Panc1 (cell line): ENCODE results near the gene TIMM13. TPM values are rescaled to one million over a fixed set of nuclear protein-coding genes. Genes with fewer than 3 reads are reported as not detected.
A peak's percentile ranks its signal among the peaks of the same experiment; 100 is the strongest.
"Not testable (repeated sequence)": the region's sequence is repeated elsewhere in the genome, so short reads cannot be mapped to it uniquely, and the experiment has no call there.

Experiments used
- ATAC-seq: fragments of 200-7000 bp; cut with Tn5 transposase; 2 replicates; pipeline ENCODE4 v1.9.1; 2020; ENCODE audit warnings: mild to moderate bottlenecking, moderate library complexity
- BruUV-seq: library from RNA; stranded (reverse); fragments of 400-500 nt; replicated peaks from 2 replicates; lab custom pipeline; 2021; lab: Mats Ljungman, UMichigan
- CTCF ChIA-PET: fragments of 300-600 bp; sonication (Branson Sonifier 250); formaldehyde crosslinking; loops from one replicate; lab custom pipeline; 2022; ENCODE audit warnings: antibody characterized with exemption; lab: Charles Lee
- POLR2A ChIA-PET: fragments of 300-600 bp; sonication (Branson Sonifier 250); formaldehyde crosslinking; loops from one replicate; lab custom pipeline; 2022; ENCODE audit warnings: antibody characterized with exemption; lab: Charles Lee
- DNase-seq: peaks from one replicate; pipeline ENCODE4 v3.0.0-alpha.2; 2010; ENCODE audit warnings: low read depth, low spot score
- H3K27ac ChIP-seq: 2 replicates; pipeline ENCODE4 v1.5.1; 2011; ENCODE audit warnings: mild to moderate bottlenecking, low read length, inconsistent platforms
- H3K27me3 ChIP-seq: fragments of 200-500 bp; sonication (Bioruptor generic); 2 replicates; pipeline ENCODE4 v1.6.0; 2014; ENCODE audit warnings: low read length, inconsistent platforms; ENCODE audit not compliant: control insufficient read depth, insufficient read depth
- H3K36me3 ChIP-seq: fragments of 200-500 bp; sonication (Bioruptor generic); 2 replicates; pipeline ENCODE4 v1.5.1; 2014; ENCODE audit warnings: inconsistent platforms, mild to moderate bottlenecking, low read length, moderate library complexity; ENCODE audit not compliant: control insufficient read depth, insufficient read depth
- H3K4me1 ChIP-seq: 2 replicates; pipeline ENCODE4 v1.5.1; 2011; ENCODE audit warnings: inconsistent platforms, mild to moderate bottlenecking, low read length, moderate library complexity; ENCODE audit not compliant: control insufficient read depth, insufficient read depth
- H3K4me3 ChIP-seq, 2 experiments: 2 replicates each; pipeline ENCODE4 v1.5.1; 2011 to 2012; ENCODE audit warnings: low read depth in 2 of 2, low read length in 2 of 2, mild to moderate bottlenecking in 2 of 2, inconsistent platforms in 1 of 2, moderate library complexity in 1 of 2
- H3K9me3 ChIP-seq: fragments of 200-500 bp; sonication (Bioruptor generic); 2 replicates; pipeline ENCODE4 v1.5.1; 2014; ENCODE audit warnings: low read depth, mild to moderate bottlenecking, inconsistent platforms, low read length, moderate library complexity; ENCODE audit not compliant: control insufficient read depth, insufficient read depth
- SIN3A ChIP-seq: IDR thresholded peaks from 2 replicates; pipeline ENCODE4 v1.6.1; 2012; ENCODE audit warnings: low read depth, mild to moderate bottlenecking, low read length, moderate library complexity, borderline replicate concordance; ENCODE audit not compliant: insufficient read depth
- in situ Hi-C: cut with HindIII; loops from 2 replicates; pipeline ENCODE4 v1.10.0; 2016; ENCODE audit warnings: low sequenced_read_pairs, low pct_unique_long_range_greater_than_20kb
- intact Hi-C: fragments of 100-400 bp; cut with micrococcal nuclease; formaldehyde crosslinking; loops from one replicate; pipeline ENCODE4 v1.10.0; 2022; ENCODE audit not compliant: unreplicated experiment
- total RNA-seq: library from RNA; stranded (reverse); gene quantifications from one replicate; pipeline ENCODE4 v1.2.1, GENCODE V29; 2021; ENCODE audit not compliant: unreplicated experiment
- TF ChIP-seq, protein P1 (sequence below): fragments of 450-650 bp; IDR thresholded peaks from 2 replicates; pipeline ENCODE4 v1.5.1; 2017; ENCODE audit warnings: mild to moderate bottlenecking
- TF ChIP-seq, protein P2 (sequence below), 2 experiments: IDR thresholded peaks; 2 replicates each; pipeline ENCODE4 v1.6.1; 2011 to 2012; ENCODE audit warnings: low read depth in 2 of 2, control low read depth in 1 of 2, low read length in 1 of 2, mild to moderate bottlenecking in 1 of 2, moderate library complexity in 1 of 2; ENCODE audit not compliant: insufficient read depth in 1 of 2

TIMM13 gene
- total RNA-seq, 1 experiment from 2014 or later = 128 TPM

DNA sequence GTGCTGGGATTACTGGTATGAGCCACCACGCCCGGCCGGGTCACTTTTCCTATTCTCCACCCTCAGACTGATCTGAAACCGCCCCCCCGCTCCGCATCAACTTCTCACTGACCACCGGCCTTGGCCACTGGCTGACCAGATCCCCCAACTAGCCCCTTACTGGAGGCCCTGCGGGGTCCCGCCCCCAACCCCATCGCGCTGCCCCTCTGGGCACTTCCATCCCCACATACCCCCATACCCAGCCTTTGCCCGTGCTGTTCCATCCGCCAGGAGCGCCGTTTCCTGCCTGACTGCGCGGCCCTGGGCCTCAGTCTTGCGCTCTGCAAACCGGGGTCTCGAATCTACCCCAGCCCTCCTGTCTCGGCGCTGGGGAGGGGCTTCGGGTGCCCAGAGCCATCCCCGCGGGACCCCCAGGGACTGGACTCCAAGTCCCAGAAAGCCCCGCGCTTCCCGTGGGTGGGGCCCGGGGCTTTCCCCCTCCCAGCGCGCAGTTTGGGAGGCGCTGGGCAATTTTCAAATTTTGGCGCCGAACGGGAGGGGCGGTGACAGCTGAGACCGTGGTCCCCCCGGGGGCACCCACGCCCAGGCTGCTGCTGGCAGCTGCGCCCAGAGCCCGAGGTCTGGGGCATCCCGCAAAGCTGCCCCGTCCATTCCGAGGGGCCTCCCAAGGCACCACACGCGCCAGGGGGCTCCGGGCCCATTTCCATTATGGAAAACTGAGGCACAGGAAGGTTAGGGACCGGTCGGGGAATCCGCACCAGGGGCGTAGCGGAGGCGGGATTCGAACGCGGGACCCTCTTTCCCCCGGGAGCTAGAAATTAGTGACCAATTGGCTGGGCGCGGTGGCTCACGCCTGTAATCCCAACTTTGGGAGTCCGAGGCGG lies 34.6 kb upstream of the TIMM13 start:
- CTCF ChIA-PET = no interaction called here
- Histone ChIP-seq H3K4me1 (peaks cover 4% of the 10 kb centered on the region), H3K27ac (peak overlapping the region; percentile 87), H3K4me3 (peak overlapping the region; percentile 60 to 67), H3K36me3 (no peaks in the 10 kb centered on the region; the same call in 1 of the 2 replicates), H3K9me3 (no peaks in the 10 kb centered on the region), H3K27me3 (no peaks in the 10 kb centered on the region)
- DNase-seq (no peak), ATAC-seq (peak; percentile 87)
- peak; percentile 51; the same call in 1 of the 2 replicates for TF ChIP-seq SIN3A
- TF ChIP-seq, protein P1, sequence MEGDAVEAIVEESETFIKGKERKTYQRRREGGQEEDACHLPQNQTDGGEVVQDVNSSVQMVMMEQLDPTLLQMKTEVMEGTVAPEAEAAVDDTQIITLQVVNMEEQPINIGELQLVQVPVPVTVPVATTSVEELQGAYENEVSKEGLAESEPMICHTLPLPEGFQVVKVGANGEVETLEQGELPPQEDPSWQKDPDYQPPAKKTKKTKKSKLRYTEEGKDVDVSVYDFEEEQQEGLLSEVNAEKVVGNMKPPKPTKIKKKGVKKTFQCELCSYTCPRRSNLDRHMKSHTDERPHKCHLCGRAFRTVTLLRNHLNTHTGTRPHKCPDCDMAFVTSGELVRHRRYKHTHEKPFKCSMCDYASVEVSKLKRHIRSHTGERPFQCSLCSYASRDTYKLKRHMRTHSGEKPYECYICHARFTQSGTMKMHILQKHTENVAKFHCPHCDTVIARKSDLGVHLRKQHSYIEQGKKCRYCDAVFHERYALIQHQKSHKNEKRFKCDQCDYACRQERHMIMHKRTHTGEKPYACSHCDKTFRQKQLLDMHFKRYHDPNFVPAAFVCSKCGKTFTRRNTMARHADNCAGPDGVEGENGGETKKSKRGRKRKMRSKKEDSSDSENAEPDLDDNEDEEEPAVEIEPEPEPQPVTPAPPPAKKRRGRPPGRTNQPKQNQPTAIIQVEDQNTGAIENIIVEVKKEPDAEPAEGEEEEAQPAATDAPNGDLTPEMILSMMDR = no peak
- TF ChIP-seq, protein P2, sequence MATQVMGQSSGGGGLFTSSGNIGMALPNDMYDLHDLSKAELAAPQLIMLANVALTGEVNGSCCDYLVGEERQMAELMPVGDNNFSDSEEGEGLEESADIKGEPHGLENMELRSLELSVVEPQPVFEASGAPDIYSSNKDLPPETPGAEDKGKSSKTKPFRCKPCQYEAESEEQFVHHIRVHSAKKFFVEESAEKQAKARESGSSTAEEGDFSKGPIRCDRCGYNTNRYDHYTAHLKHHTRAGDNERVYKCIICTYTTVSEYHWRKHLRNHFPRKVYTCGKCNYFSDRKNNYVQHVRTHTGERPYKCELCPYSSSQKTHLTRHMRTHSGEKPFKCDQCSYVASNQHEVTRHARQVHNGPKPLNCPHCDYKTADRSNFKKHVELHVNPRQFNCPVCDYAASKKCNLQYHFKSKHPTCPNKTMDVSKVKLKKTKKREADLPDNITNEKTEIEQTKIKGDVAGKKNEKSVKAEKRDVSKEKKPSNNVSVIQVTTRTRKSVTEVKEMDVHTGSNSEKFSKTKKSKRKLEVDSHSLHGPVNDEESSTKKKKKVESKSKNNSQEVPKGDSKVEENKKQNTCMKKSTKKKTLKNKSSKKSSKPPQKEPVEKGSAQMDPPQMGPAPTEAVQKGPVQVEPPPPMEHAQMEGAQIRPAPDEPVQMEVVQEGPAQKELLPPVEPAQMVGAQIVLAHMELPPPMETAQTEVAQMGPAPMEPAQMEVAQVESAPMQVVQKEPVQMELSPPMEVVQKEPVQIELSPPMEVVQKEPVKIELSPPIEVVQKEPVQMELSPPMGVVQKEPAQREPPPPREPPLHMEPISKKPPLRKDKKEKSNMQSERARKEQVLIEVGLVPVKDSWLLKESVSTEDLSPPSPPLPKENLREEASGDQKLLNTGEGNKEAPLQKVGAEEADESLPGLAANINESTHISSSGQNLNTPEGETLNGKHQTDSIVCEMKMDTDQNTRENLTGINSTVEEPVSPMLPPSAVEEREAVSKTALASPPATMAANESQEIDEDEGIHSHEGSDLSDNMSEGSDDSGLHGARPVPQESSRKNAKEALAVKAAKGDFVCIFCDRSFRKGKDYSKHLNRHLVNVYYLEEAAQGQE (IDR thresholded peaks at IDR 0.05; ENCODE audit: insufficient read depth in 1 of 2, low read depth in 2 of 2, low read length in 1 of 2) = no peak
- in situ Hi-C loops = no loop called here
- POLR2A ChIA-PET = no interaction called here
- no TSS peak for BruUV-seq
- intact Hi-C loops = no loop called here

DNA sequence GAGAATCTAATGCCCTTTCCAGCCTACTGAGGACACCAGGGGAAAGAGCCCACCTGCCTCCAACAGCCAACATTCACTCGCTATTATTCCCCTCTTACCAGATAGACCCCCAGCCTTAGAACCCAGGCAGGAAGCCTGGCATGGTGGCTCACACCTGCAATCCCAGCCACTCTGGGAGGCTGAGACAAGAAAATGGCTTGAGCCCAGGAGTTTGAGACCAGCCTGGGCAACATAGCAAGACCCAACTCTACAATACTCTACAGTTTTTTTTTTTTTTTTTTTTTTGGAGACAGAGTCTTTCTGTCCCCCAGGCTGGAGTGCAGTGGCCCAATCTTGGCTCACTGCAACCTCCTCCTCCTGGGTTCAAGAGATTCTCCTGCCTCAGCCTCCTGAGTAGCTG lies 32.9 kb upstream of the TIMM13 start:
- no TSS peak for BruUV-seq

DNA sequence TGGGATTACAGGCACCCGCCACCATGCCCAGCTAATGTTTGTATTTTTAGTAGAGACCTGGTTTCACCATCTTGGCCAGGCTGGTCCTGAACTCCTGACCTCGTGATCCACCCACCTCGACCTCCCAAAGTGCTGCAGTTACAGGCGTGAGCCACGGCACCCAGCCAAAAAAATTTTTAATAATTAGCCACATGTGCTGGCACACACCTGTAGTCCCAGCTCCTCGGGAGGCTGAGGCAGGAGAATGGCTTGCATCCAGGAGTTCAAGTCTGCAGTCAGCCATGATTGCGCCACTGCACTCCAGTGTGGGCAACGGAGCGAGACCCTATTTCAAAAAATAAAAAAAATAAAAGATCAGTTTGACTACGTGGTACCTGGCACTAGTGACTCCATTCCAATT lies 31.4 kb upstream of the TIMM13 start:
- in situ Hi-C loops, H3K4me3 ChIP-seq, H3K27me3 ChIP-seq, H3K36me3 ChIP-seq, intact Hi-C loops, POLR2A ChIA-PET, BruUV-seq, ATAC-seq, H3K9me3 ChIP-seq, DNase-seq, CTCF ChIA-PET, H3K27ac ChIP-seq: not testable (repeated sequence)
- H3K4me1 ChIP-seq = peaks cover 17% of the 10 kb centered on the region

More for the DNA sequence above, 32.9 kb upstream of the TIMM13 start:
- no peaks in the 10 kb centered on the region for H3K9me3 ChIP-seq
- intact Hi-C loops = no loop called here
- H3K27me3 ChIP-seq = no peaks in the 10 kb centered on the region
- H3K4me3 ChIP-seq = no peak overlapping the region
- peaks cover 5% of the 10 kb centered on the region; the same call in 1 of the 2 replicates for H3K36me3 ChIP-seq
- ChIA-PET POLR2A (no interaction called here), CTCF (interaction anchor here (0.6 kb wide), 1 partner anchor 1774 kb away, joined by 5 read pairs; no protein-coding TSS in a partner anchor)
- DNase-seq = no peak
- TF ChIP-seq SIN3A = no peak
- TF ChIP-seq, protein P2 (IDR thresholded peaks at IDR 0.05; ENCODE audit: insufficient read depth in 1 of 2, low read depth in 2 of 2, low read length in 1 of 2) = no peak
- H3K27ac ChIP-seq = no peak overlapping the region
- H3K4me1 ChIP-seq = peaks cover 6% of the 10 kb centered on the region
- no peak for ATAC-seq
- in situ Hi-C loops = no loop called here
